B cell (primary cell): ENCODE results near the gene PRIM2.

ENCODE experiments used
- CTCF ChIP-seq: fragments of 200-600 bp; IDR thresholded peaks from one replicate; pipeline ENCODE4 v1.8.0; 2022; ENCODE audit warnings: antibody characterized with exemption, mild to moderate bottlenecking
- EZH2 ChIP-seq: IDR thresholded peaks from 2 replicates; pipeline ENCODE4 v1.6.1; 2012; ENCODE audit warnings: borderline replicate concordance, low read depth, mild to moderate bottlenecking, moderate library complexity, low read length; ENCODE audit not compliant: insufficient read depth, poor library complexity, severe bottlenecking

GRCh38 chr6:57316581-57317059, 810 bp upstream of the PRIM2 start:
- TF ChIP-seq CTCF: peak; percentile 89
- TF ChIP-seq EZH2: no peak
